ENCODE results near the gene OR7C2. TPM values are rescaled to one million over a fixed set of nuclear protein-coding genes. Genes with fewer than 3 reads are reported as not detected.
"Not testable (repeated sequence)": the region's sequence is repeated elsewhere in the genome, so short reads cannot be mapped to it uniquely, and the experiment has no call there.

Gene OR7C2
- not detected in 2 replicates for total RNA-seq (2014; rRNA removed; shearing (Covaris generic))

GRCh38 chr19:14941189-14941588, at the start of gene OR7C2:
TSS of gene OR7C2 (plus strand) at chr19:14941489. CDS start at chr19:14941489, 0 bp downstream.
- DNase-seq (ENCODE audit: low spot score): no peak

GRCh38 chr19:14901675-14902260, 39.5 kb upstream of the OR7C2 start:
- DNase-seq (ENCODE audit: low spot score): no peak

- DNase-seq (ENCODE audit: low spot score): no peak
Observed at GRCh38 chr19:14906711-14907110, 34.6 kb upstream of the OR7C2 start.

- no peak for DNase-seq (ENCODE audit: low spot score)
Observed at GRCh38 chr19:14915116-14915515, 26.2 kb upstream of the OR7C2 start.

- no peak for DNase-seq (ENCODE audit: low spot score)
Observed at GRCh38 chr19:14916848-14917247, 24.4 kb upstream of the OR7C2 start.

- no peak for DNase-seq (ENCODE audit: low spot score)
Observed at GRCh38 chr19:14933506-14933905, 7.8 kb upstream of the OR7C2 start.

- DNase-seq (ENCODE audit: low spot score): no peak
Observed at GRCh38 chr19:14940266-14940665, 1.0 kb upstream of the OR7C2 start.

GRCh38 chr19:14943601-14944000, 2.3 kb downstream of the OR7C2 start:
- no peak for DNase-seq (ENCODE audit: low spot score)

- DNase-seq (ENCODE audit: low spot score): no peak
Observed at GRCh38 chr19:14944456-14944855, 3.2 kb downstream of the OR7C2 start.

- DNase-seq (ENCODE audit: low spot score): not testable (repeated sequence)
Observed at GRCh38 chr19:14949413-14949812, 8.1 kb downstream of the OR7C2 start.

- DNase-seq (ENCODE audit: low spot score): no peak
Observed at GRCh38 chr19:14949876-14950275, 8.6 kb downstream of the OR7C2 start.

GRCh38 chr19:14950421-14950820, 9.1 kb downstream of the OR7C2 start:
- DNase-seq (ENCODE audit: low spot score): no peak

GRCh38 chr19:14952767-14953166, 11.5 kb downstream of the OR7C2 start:
- no peak for DNase-seq (ENCODE audit: low spot score)

GRCh38 chr19:14954071-14954655, 12.9 kb downstream of the OR7C2 start:
- no peak for DNase-seq (ENCODE audit: low spot score)

GRCh38 chr19:14957464-14957863, 16.2 kb downstream of the OR7C2 start:
- DNase-seq (ENCODE audit: low spot score): no peak

GRCh38 chr19:14959263-14959662, 18.0 kb downstream of the OR7C2 start:
- no peak for DNase-seq (ENCODE audit: low spot score)

- no peak for DNase-seq (ENCODE audit: low spot score)
Observed at GRCh38 chr19:14961956-14962685, 20.8 kb downstream of the OR7C2 start.

- DNase-seq (ENCODE audit: low spot score): no peak
Observed at GRCh38 chr19:14968247-14968646, 27.0 kb downstream of the OR7C2 start.

- no peak for DNase-seq (ENCODE audit: low spot score)
Observed at GRCh38 chr19:14971474-14971873, 30.2 kb downstream of the OR7C2 start.

- no peak for DNase-seq (ENCODE audit: low spot score)
Observed at GRCh38 chr19:14972676-14973075, 31.4 kb downstream of the OR7C2 start.

- no peak for DNase-seq (ENCODE audit: low spot score)
Observed at GRCh38 chr19:14974488-14974887, 33.2 kb downstream of the OR7C2 start.

- no peak for DNase-seq (ENCODE audit: low spot score)
Observed at GRCh38 chr19:14977128-14977527, 35.8 kb downstream of the OR7C2 start.

GRCh38 chr19:14978161-14978776, 37.0 kb downstream of the OR7C2 start:
- no peak for DNase-seq (ENCODE audit: low spot score)
